DMS79 treated with DMSO at 0.1 percent for 48 hours (cell line): ENCODE measurements around the gene TENM4.

Experiments
- DNase-seq: peaks from one replicate; lab custom pipeline; 2025; lab: John Stamatoyannopoulos, UW

The TENM4 gene

GRCh38 chr11:79174045-79175008 lies 266.5 kb downstream of the TENM4 start:
- no peak for DNase-seq

DNA sequence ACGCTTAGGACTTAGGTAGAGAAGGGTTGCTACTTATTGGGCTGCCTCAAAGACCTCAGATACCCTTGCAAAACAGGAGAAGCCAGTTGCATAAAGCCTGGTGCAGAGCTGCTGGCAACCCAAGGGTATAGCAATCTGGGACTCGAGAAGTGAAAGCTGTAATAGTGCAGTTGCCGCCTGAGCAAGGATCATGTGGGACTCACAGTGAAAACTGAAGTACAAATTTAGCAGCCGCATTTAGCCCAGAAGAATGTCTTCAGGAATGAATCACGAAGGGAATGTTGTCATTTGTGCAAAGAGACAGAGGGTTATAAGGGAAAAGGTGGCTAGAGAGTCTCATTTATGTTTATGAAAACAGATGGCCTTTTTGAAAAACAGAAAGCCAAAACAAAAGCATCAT lies 267.2 kb downstream of the TENM4 start:
- DNase-seq = no peak

GRCh38 chr11:79170321-79170720 lies 270.5 kb downstream of the TENM4 start:
- DNase-seq = no peak

- DNase-seq = no peak
Observed at GRCh38 chr11:79168530-79169110, 272.2 kb downstream of the TENM4 start.

- no peak for DNase-seq
Observed at GRCh38 chr11:79167510-79168188, 273.2 kb downstream of the TENM4 start.

DNA sequence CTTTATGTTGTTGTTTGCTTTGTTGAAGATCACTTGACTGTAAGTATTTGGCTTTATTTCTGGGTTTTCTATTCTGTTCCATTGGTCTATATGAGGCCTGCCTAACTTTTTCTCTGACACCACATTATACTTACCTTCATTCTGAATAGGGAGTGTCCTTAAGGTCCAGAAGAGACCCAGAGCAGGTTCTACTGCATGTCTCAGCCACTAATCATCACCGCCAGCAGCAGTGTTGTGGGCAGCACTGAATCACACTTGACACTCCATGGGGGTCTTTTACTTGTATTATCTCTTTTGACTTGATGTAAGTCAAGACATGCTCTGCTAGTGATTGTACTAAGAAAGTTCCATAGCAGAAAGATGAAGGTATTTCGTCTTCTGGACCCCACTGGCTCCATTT lies 274.9 kb downstream of the TENM4 start:
- DNase-seq = no peak

DNA sequence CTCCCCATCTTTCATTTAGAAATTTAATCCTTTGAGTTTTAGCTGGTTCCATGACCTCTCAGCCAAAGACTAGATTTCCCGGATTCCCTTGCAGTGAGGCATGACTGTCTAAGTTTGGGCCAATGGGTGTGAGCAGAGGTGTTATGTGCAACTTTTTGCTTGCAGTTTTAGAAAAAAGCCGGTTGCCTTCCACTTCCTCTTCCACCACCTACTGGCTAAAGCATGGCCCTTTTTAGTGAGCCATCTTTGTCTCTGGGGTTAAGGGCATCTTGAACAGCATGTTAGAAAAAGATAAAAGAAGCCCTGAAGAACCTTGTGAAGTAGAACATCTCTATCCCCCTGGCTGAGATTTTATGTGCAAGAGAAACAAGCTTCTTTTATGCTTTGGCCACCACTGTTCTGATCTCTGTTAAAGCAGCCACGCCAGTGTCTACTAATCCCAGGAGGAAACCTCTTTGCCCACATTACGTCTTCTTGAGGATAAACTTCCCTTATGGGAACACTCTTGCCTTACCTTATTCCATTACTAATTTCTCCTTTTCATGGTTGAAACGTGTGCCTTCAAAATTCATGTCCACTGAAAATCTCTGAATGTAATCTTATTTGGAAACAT lies 279.9 kb downstream of the TENM4 start:
- DNase-seq = no peak

DNA sequence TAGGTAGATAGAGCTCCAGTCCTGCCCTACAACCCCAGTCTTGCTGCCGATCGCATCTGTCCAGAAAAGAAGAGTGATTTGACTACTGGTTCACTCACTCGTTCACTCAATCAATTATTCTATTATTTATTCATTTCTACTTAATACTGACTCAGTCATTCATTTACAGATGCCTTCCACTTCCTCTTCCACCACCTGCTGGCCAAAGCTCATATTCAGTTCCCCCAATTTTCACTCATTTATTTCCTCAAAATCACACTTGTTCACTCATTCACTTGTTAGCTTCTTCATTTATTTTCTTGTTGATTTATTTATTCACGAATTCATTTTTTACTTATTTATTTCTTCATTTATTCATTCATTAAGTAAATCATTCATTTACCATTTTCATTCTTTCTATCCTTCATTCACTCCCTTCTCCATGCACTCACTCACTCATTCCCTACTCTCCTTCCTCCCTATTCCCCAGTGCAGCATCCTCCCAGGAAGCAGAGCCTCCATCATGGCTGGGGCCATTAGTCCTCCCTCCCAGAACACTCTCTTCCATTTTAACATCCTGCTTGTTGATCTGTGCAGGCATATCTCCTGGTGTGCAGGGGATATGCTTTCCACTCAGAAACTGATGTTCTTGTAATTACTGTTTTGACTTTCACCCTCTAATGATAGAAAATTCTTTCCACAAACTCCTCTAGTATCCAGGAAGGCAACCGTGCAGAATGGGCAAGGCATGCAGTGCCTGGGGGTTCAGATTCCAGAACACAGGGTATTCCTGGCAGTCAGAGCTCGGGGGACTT lies 281.0 kb downstream of the TENM4 start:
- DNase-seq = no peak

- no peak for DNase-seq
Observed at GRCh38 chr11:79157738-79158137, 283.1 kb downstream of the TENM4 start.

GRCh38 chr11:79156031-79156430 lies 284.8 kb downstream of the TENM4 start:
- DNase-seq = no peak

DNA sequence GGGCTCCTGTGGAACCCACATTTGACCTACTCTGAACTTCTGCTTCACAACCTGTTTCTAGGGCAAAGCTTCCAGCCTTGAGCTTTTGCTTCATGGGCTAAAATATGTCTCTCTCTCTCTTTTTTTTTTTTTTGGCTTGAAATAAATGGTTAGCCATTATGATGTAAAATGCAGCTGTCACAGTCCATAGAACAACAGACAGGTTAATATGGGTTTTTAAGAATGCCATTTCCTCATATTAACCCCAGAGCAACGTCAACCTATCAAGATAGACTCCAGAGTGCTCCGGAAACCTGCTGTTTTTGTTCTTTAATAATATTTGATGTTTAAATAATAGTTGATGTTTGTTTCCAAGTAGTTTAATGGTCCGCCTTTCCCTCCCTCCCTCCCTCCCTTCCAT lies 285.6 kb downstream of the TENM4 start:
- no peak for DNase-seq

DNA sequence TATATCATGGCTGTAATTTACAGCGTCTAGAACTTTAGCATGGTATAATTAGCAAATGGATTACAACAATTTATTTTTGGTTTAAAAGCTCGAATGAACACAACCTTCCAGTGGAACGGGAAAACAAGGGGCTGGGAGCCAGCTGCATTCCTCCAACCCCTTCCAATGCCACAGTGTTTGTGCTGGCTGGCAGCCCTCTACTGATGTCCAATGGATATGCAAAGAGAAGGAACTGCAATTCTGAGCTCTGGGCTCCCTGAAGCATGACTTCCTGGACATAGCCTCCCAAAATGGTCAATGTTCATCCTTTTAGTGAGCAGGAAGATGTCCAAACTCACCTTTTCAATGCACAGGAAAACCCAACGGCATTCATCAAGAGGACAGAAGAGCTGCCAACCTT lies 288.3 kb downstream of the TENM4 start:
- DNase-seq = no peak

GRCh38 chr11:79151396-79151795 lies 289.4 kb downstream of the TENM4 start:
- DNase-seq = no peak

- DNase-seq = no peak
Observed at GRCh38 chr11:79150966-79151365, 289.9 kb downstream of the TENM4 start.

- DNase-seq = no peak
Observed at GRCh38 chr11:79150320-79150719, 290.5 kb downstream of the TENM4 start.

- DNase-seq = no peak
Observed at GRCh38 chr11:79147731-79148130, 293.1 kb downstream of the TENM4 start.

DNA sequence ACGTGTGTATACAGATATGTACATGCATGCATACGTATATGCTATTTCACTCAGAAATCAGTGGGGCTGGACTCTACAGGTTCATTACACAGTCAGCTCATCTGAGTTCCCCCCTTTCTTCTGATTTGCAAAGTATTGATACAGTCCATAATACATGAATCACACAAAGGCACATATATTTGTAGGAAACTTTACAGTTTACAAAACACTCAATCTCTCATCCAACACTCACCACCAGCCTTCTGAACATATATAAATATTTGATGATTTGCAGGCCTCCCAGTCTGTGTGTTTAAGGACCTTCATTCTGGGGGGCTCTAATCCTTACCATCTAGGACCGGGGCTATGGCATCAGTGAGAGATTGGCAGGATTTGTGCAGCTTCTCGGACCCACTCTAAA lies 293.8 kb downstream of the TENM4 start:
- DNase-seq = no peak

DNA sequence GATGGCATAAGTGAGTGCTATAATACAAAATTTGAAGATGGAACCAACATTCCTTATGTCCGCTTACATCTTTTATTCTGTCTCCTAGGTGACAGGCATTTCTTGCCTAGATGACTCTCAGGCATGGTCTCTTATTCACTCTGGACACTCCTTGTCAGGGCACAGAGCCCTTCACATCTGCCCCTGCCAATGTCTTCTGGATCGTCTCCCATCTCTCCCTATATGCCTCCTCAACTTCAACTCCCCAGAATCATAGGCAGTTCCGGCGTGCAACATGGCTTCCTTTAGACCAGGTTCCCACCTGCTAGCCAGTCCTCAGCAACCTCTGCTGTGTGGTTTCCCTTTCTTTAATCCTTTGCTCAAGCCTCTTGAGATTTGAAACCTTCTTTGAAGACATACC lies 300.9 kb downstream of the TENM4 start:
- no peak for DNase-seq

DNA sequence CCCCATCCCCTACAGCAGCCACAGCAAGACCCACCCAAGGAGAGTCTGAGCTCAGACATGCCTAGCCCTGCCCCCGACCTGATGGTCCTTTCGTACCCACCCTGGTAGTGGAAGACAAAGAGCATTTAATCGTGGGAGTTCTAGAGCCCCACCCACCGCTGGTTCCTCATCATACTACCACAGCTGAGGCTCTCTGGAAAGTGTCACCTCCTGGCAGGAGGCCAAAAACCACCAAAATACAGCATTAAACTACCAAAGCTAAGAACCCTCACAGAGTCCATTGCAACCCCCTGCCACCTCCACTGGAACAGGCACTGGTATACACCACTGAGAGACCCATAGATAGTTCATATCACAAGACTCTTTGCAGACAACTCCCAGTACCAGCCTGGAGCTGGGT lies 311.1 kb downstream of the TENM4 start:
- no peak for DNase-seq

DNA sequence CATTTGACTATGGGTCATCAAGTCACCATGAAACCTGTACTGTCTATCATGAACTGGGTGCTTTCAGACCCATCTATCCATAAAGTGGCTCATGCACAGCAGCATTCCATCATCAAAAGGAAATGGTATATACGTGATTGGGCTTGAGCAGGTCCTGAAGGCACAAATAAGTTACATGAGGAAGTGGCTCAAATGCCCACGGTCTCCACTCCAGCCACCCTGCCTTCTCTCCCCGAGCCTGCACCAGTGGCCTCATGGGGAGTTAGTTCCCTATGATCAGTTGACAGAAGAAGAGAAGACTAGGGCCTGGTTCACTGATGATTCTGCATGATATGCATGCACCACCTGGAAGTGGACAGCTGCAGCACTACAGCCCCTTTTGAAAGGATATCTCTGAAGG lies 312.5 kb downstream of the TENM4 start:
- DNase-seq = no peak

DNA sequence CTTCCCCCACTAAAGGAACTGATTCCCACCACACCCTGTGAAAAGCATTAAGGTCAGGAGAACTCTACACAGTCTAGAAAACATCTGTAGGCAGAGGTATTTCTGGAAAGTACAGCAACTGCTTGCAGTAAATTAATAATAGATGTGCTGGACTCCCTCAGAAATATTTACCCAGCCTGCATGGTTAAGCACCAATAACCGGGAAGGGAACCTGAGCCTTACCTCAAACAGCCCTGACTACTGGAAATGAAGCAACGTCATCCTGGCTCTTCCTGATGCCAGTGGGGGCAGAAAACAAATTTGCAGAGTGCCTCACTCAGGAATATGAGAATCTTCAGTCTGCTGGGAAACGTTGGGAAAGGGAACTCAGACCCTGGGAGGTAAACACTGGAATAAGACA lies 318.1 kb downstream of the TENM4 start:
- no peak for DNase-seq

DNA sequence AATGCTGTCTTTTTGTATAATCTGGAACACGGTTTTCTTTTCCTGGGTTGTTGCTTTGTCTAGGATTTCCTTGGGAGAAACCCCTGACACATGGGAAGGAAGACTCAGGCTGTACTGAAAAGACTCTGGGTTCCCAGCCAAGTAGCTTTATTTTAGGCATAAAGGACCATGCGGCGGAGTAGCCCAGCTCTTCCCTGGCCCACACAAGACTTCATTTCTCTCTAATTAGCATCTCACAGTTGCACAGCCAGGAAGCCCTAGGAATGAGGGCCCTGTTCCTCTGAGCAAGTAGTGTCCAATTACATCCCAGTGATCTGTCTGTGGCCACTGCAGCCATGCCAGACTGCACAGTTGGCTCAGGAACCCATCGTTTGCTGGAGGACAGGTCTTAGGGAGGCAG lies 319.5 kb downstream of the TENM4 start:
- DNase-seq = no peak
